Measurements from ENCODE around the gene RASSF5. TPM values are rescaled to one million over a fixed set of nuclear protein-coding genes. Genes with fewer than 3 reads are reported as not detected.

RASSF5 gene
- total and polyA plus RNA-seq, 2 donors (not counting 1 experiment from before 2014, with no cell fraction given): 69.7 to 146 TPM

- TF ChIP-seq, protein P1, sequence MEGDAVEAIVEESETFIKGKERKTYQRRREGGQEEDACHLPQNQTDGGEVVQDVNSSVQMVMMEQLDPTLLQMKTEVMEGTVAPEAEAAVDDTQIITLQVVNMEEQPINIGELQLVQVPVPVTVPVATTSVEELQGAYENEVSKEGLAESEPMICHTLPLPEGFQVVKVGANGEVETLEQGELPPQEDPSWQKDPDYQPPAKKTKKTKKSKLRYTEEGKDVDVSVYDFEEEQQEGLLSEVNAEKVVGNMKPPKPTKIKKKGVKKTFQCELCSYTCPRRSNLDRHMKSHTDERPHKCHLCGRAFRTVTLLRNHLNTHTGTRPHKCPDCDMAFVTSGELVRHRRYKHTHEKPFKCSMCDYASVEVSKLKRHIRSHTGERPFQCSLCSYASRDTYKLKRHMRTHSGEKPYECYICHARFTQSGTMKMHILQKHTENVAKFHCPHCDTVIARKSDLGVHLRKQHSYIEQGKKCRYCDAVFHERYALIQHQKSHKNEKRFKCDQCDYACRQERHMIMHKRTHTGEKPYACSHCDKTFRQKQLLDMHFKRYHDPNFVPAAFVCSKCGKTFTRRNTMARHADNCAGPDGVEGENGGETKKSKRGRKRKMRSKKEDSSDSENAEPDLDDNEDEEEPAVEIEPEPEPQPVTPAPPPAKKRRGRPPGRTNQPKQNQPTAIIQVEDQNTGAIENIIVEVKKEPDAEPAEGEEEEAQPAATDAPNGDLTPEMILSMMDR (IDR thresholded peaks at IDR 0.05): no peak
- no peak for TF ChIP-seq EZH2 (IDR thresholded peaks at IDR 0.05; ENCODE audit: borderline replicate concordance, insufficient read depth, low read depth, low read length, poor library complexity, severe bottlenecking)
- Mint-ChIP-seq H3K9me3 (ENCODE audit: insufficient read depth) (no peaks in the 10 kb centered on the region), H3K4me3 (no peak overlapping the region), H3K27me3 (no peaks in the 10 kb centered on the region), H3K27ac (no peak overlapping the region), H3K4me1 (peaks cover 14% of the 10 kb centered on the region)
- intact Hi-C loops (cut with micrococcal nuclease): loop anchor here (1.0 to 10.0 kb wide), 4 partner anchors 54 to 494 kb away; no protein-coding TSS in a partner anchor
- Histone ChIP-seq H3K4me2 (replicated peaks; ENCODE audit: low read depth, low read length, poor library complexity, severe bottlenecking) (no peak overlapping the region), H3K4me1 (ENCODE audit: control insufficient read depth in 2 of 2, insufficient read depth in 2 of 2, low read length in 2 of 2) (peaks cover 12% of the 10 kb centered on the region in 2 donors), H4K20me1 (ENCODE audit: control insufficient read depth, insufficient read depth, low read length, poor library complexity, severe bottlenecking) (peaks cover 11% of the 10 kb centered on the region), H3K79me2 (ENCODE audit: control insufficient read depth, insufficient read depth, low read length) (no peaks in the 10 kb centered on the region), H3K9ac (ENCODE audit: low read length) (no peak overlapping the region), H3K27ac (ENCODE audit: low read length in 2 of 2) (no peak overlapping the region), H2AFZ (ENCODE audit: insufficient read depth, low read depth, low read length, poor library complexity, severe bottlenecking) (no peak overlapping the region), H3K9me3 (ENCODE audit: control extremely low read depth in 1 of 3, control insufficient read depth in 2 of 3, insufficient read depth in 1 of 3, low read length in 2 of 3) (no peaks in the 10 kb centered on the region), H3K27me3 (replicated peaks in 1 of 4; ENCODE audit: control extremely low read depth in 1 of 4, control insufficient read depth in 3 of 4, insufficient read depth in 4 of 4, low read length in 3 of 4) (no peaks in the 10 kb centered on the region), H3K4me3 (ENCODE audit: control extremely low read depth in 1 of 5, extremely low read depth in 1 of 5, insufficient read depth in 1 of 5, low read depth in 2 of 5, low read length in 4 of 5) (no peak overlapping the region), H3K36me3 (replicated peaks in 1 of 2; ENCODE audit: control extremely low read depth in 1 of 2, control insufficient read depth in 1 of 2, extremely low read depth in 1 of 2, insufficient read depth in 2 of 2, low read length in 1 of 2) (peaks cover 0 to 59% of the 10 kb centered on the region in 2 experiments)
- ChIA-PET POLR2A (no interaction called here), CTCF (interaction anchor here (0.7 to 7.4 kb wide), 31 partner anchors 9 to 491 kb away, joined by 3 to 81 read pairs (median 5); partner anchors contain the start of genes DYRK3 and IKBKE)
- DNase-seq: no peak
- WGBS (ENCODE audit: insufficient coverage): 95% methylated on average over 12 of the region's 12 CpGs
- no peak for ATAC-seq (ENCODE audit: low read depth)
Measured at GRCh38 chr1:206490771-206491405, 16.4 kb upstream of the RASSF5 start.

DNA sequence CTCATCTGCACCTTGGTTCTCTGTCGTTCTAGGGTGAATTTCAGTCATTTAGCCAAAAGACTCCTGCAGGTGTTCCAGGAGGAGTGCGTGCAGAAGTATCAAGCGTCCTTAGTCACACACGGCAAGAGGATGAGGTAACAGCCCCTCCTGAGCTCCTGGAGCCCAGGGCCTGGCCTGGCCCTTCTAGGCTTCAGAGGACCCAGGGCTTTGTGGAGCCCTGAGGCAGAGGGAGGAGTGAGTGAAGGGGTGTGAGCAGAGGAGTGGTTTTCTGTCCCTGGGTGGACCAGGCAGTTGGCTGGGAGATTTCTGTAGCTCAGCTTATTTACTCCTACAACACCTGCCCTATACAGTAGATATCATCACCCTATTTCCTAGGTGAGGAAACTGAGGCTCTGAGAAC, 15.7 kb upstream of the RASSF5 start:
- Histone ChIP-seq H4K20me1 (ENCODE audit: control insufficient read depth, insufficient read depth, low read length, poor library complexity, severe bottlenecking) (peaks cover 13% of the 10 kb centered on the region), H3K9ac (ENCODE audit: low read length) (no peak overlapping the region), H3K27me3 (replicated peaks in 1 of 4; ENCODE audit: control extremely low read depth in 1 of 4, control insufficient read depth in 3 of 4, insufficient read depth in 4 of 4, low read length in 3 of 4) (no peaks in the 10 kb centered on the region), H3K36me3 (replicated peaks in 1 of 2; ENCODE audit: control extremely low read depth in 1 of 2, control insufficient read depth in 1 of 2, extremely low read depth in 1 of 2, insufficient read depth in 2 of 2, low read length in 1 of 2) (peaks cover 0 to 55% of the 10 kb centered on the region in 2 experiments), H3K4me3 (ENCODE audit: control extremely low read depth in 1 of 5, extremely low read depth in 1 of 5, insufficient read depth in 1 of 5, low read depth in 2 of 5, low read length in 4 of 5) (no peak overlapping the region), H3K79me2 (ENCODE audit: control insufficient read depth, insufficient read depth, low read length) (no peaks in the 10 kb centered on the region), H3K4me2 (replicated peaks; ENCODE audit: low read depth, low read length, poor library complexity, severe bottlenecking) (no peak overlapping the region), H3K9me3 (ENCODE audit: control extremely low read depth in 1 of 3, control insufficient read depth in 2 of 3, insufficient read depth in 1 of 3, low read length in 2 of 3) (no peaks in the 10 kb centered on the region), H3K4me1 (ENCODE audit: control insufficient read depth in 2 of 2, insufficient read depth in 2 of 2, low read length in 2 of 2) (peaks cover 19 to 20% of the 10 kb centered on the region in 2 donors), H3K27ac (ENCODE audit: low read length in 2 of 2) (no peak overlapping the region), H2AFZ (ENCODE audit: insufficient read depth, low read depth, low read length, poor library complexity, severe bottlenecking) (no peak overlapping the region)
- no peak for TF ChIP-seq EZH2 (IDR thresholded peaks at IDR 0.05; ENCODE audit: borderline replicate concordance, insufficient read depth, low read depth, low read length, poor library complexity, severe bottlenecking)
- TF ChIP-seq, protein P1 (IDR thresholded peaks at IDR 0.05): no peak
- 91% methylated on average over 4 of the region's 4 CpGs for WGBS (ENCODE audit: insufficient coverage)
- no peak for ATAC-seq (ENCODE audit: low read depth)
- ChIA-PET CTCF (interaction anchor here (1.4 to 7.4 kb wide), 7 partner anchors 11 to 491 kb away, joined by 3 to 81 read pairs (median 10); no protein-coding TSS in a partner anchor), POLR2A (no interaction called here)
- Mint-ChIP-seq H3K4me3 (no peak overlapping the region), H3K27me3 (no peaks in the 10 kb centered on the region), H3K9me3 (ENCODE audit: insufficient read depth) (no peaks in the 10 kb centered on the region), H3K4me1 (peaks cover 22% of the 10 kb centered on the region), H3K27ac (no peak overlapping the region)
- intact Hi-C loops (cut with micrococcal nuclease): loop anchor here (2.0 to 10.0 kb wide), 2 partner anchors 53 to 493 kb away; no protein-coding TSS in a partner anchor
- no peak for DNase-seq

Measured in B cell (primary cell).